Right lobe of liver (tissue), 6 donors: ENCODE data around the gene WWC2. TPM values are rescaled to one million over a fixed set of nuclear protein-coding genes. Genes with fewer than 3 reads are reported as not detected.

Experiments
- ATAC-seq, 4 donors: fragments of 200-7000 bp; cut with Tn5 transposase; one replicate each; pipeline ENCODE4 v1.9.1; 2020; ENCODE audit warnings: mild to moderate bottlenecking in 4 of 4, moderate library complexity in 4 of 4
- DNase-seq, 3 donors: peaks; one replicate each; pipeline ENCODE4 v3.0.0-alpha.2; 2020
- H3K27ac ChIP-seq, 3 donors: fragments of 200-600 bp; one replicate each; pipeline ENCODE4 v1.8.0; 2022
- H3K27me3 ChIP-seq, 2 donors: fragments of 200-600 bp; one replicate each; pipeline ENCODE4 v1.8.0; 2022
- H3K36me3 ChIP-seq, 4 donors: fragments of 200-600 bp; sonication (generic) in 1 of 4; one replicate each; pipeline versions ENCODE4 v1.5.1 to v1.8.0; 2017 to 2022; ENCODE audit warnings: control low read depth in 1 of 4
- H3K4me1 ChIP-seq, 4 donors: fragments of 200-600 bp; sonication (generic) in 1 of 4; one replicate each; pipeline versions ENCODE4 v1.5.1 to v1.8.0; 2017 to 2022; ENCODE audit warnings: control low read depth in 1 of 4
- H3K4me3 ChIP-seq, 3 donors: fragments of 200-600 bp; one replicate each; pipeline ENCODE4 v1.8.0; 2022
- H3K9me3 ChIP-seq, 4 donors: fragments of 200-600 bp; sonication (generic) in 1 of 4; one replicate each; pipeline versions ENCODE4 v1.5.1 to v1.8.0; 2017 to 2022; ENCODE audit warnings: control low read depth in 1 of 4
- POLR2A ChIP-seq: fragments of 450-650 bp; IDR thresholded peaks from one replicate; pipeline ENCODE4 v1.6.1; 2017; ENCODE audit warnings: antibody characterized with exemption, mild to moderate bottlenecking
- WGBS: methylation state at CpG from one replicate; pipeline ENCODE4 v1.1.6; 2018; ENCODE audit warnings: low coverage, low lambda C conversion rate; ENCODE audit not compliant: insufficient coverage; ENCODE audit errors: missing lambda C conversion rate; 5-methylcytosine and 5-hydroxymethylcytosine counted together
- intact Hi-C, 2 donors: fragments of 100-400 bp; cut with DNase I; formaldehyde crosslinking; loops; one replicate each; pipeline versions ENCODE4 v1.11.2 to v1.14.1; 2022
- total RNA-seq, 6 experiments: library from RNA; depleted of rRNA in 2 of 6; stranded (reverse); fragments of >200 nt in 2 of 6; fragmentation: NEBNext Ultra II Directional in 3 of 6; extraction: Animal tissue kit (Norgen Biotek cat#: 25700) in 3 of 6; gene quantifications; one replicate each; pipeline versions ENCODE4 v1.1.0 to v1.2.4, GENCODE V29; 2016 to 2023
- TF ChIP-seq, protein P1 (sequence below), 4 donors: fragments of 200-600 bp in 3 of 4; fragments of 450-650 bp in 1 of 4; IDR thresholded peaks; one replicate each; pipeline versions ENCODE4 v1.5.1 to v1.8.0; 2016 to 2022; ENCODE audit warnings: antibody characterized with exemption in 4 of 4, mild to moderate bottlenecking in 2 of 4
- donor health status: DM: no; HTN: yes; CAD: no.
- donor health status: DM: no; HTN: no; CAD: no.
- donor health status: DM: no; HTN: no; CAD: no.
- donor health status: DM: no; HTN: yes; CAD: no.
- donor health status: DM: no; HTN: yes; CAD: no.

WWC2 gene
- total RNA-seq, 6 experiments from 2014 or later, result 19.5 to 48.9 (median 34.4) TPM

DNA sequence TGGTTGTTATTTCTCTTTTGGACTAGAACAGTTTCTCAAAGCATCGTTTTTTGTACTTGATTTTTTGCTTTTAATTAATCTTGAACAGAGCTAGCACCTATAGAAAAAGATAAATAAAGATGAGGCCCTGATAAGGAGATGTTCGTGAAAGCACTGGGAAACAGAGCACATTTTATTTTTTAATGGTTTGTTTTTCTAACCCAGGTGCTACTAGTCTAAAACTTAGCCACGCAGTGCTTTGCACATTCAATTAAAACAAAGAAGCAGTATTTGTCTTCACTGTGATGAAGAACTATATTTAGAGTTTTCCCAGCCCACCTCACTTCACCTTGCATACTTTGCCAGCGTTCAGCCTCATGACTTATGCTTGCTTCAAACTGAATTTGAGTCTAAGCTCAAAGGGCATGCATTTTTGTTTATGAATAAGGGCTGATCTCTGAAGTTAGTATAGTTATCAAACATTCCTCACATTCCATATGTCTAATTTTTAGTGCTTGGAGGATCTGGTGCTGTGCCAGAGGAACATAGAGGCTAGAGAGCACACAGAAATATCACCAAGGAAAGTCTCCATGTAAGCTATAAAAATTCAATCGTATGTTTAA is 76.7 kb downstream of the WWC2 start:
- TF ChIP-seq, protein P1, sequence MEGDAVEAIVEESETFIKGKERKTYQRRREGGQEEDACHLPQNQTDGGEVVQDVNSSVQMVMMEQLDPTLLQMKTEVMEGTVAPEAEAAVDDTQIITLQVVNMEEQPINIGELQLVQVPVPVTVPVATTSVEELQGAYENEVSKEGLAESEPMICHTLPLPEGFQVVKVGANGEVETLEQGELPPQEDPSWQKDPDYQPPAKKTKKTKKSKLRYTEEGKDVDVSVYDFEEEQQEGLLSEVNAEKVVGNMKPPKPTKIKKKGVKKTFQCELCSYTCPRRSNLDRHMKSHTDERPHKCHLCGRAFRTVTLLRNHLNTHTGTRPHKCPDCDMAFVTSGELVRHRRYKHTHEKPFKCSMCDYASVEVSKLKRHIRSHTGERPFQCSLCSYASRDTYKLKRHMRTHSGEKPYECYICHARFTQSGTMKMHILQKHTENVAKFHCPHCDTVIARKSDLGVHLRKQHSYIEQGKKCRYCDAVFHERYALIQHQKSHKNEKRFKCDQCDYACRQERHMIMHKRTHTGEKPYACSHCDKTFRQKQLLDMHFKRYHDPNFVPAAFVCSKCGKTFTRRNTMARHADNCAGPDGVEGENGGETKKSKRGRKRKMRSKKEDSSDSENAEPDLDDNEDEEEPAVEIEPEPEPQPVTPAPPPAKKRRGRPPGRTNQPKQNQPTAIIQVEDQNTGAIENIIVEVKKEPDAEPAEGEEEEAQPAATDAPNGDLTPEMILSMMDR (IDR thresholded peaks at IDR 0.05), result no peak
- TF ChIP-seq POLR2A, result no peak
- H3K9me3 ChIP-seq, result no peaks in the 10 kb centered on the region
- H3K27me3 ChIP-seq, result no peaks in the 10 kb centered on the region
- DNase-seq (no peak), ATAC-seq (no peak)
- no peak overlapping the region for H3K27ac ChIP-seq
- intact Hi-C loops, result no loop called here
- H3K4me1 ChIP-seq, result peaks cover 0 to 30% (median 9%) of the 10 kb centered on the region in 4 donors
- 46% methylated on average over 5 of the region's 5 CpGs for WGBS
- no peaks in the 10 kb centered on the region for H3K36me3 ChIP-seq
- H3K4me3 ChIP-seq, result no peak overlapping the region

DNA sequence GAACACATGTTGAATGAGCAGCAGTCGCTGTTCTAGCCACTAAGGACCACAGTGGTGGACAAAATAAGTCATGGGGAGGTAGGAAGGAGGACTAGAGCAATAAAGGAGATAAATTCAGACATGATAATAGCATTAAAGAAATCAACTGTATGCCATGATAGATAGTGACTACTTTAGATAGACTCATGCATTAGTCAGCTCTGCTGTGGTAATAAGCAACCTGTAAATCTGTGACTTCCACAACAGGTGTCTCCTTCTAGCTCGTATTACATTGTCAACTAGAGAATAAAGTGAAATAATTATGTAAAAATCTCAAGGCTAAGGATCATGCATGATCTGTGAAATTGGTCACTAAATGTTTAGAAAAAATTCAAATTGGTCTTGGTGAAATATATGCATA is 77.9 kb downstream of the WWC2 start:
- no peaks in the 10 kb centered on the region for H3K27me3 ChIP-seq
- H3K4me3 ChIP-seq, result no peak overlapping the region
- H3K36me3 ChIP-seq, result no peaks in the 10 kb centered on the region
- no peak for ATAC-seq
- no peak for DNase-seq
- H3K27ac ChIP-seq, result no peak overlapping the region
- H3K9me3 ChIP-seq, result no peaks in the 10 kb centered on the region
- intact Hi-C loops, result no loop called here
- WGBS, result 75% methylated on average over 2 of the region's 2 CpGs
- TF ChIP-seq, protein P1 (IDR thresholded peaks at IDR 0.05), result no peak
- no peak for TF ChIP-seq POLR2A
- peaks cover 0 to 21% (median 9%) of the 10 kb centered on the region in 4 donors for H3K4me1 ChIP-seq

DNA sequence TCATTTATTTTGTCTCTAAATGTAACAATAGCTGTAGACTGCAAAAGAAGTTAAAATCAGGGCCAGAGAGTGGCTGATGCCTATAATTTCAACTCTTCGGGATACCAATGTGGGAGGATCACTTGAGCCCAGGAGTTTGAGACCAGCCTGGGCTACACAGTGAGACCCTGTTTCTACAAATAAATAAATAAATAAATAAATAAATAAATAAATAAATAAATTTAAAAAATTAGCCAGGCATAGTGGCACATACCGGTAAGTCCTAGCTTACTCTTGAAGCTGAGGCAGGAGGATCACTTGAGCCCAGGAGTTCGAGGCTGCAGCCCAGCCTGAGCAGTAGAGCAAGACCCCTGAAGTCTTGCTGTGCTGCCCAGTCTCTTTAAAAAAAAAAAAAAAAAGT is 79.1 kb downstream of the WWC2 start:
- no peak for TF ChIP-seq POLR2A
- TF ChIP-seq, protein P1 (IDR thresholded peaks at IDR 0.05), result no peak
- intact Hi-C loops, result no loop called here
- ATAC-seq, result no peak
- H3K4me3 ChIP-seq, result no peak overlapping the region
- peaks cover 0 to 9% (median 3%) of the 10 kb centered on the region in 4 donors for H3K4me1 ChIP-seq
- no peak for DNase-seq
- H3K36me3 ChIP-seq, result no peaks in the 10 kb centered on the region
- WGBS, result 36% methylated on average over 3 of the region's 3 CpGs
- H3K27ac ChIP-seq, result no peak overlapping the region
- no peaks in the 10 kb centered on the region for H3K27me3 ChIP-seq
- no peaks in the 10 kb centered on the region for H3K9me3 ChIP-seq

DNA sequence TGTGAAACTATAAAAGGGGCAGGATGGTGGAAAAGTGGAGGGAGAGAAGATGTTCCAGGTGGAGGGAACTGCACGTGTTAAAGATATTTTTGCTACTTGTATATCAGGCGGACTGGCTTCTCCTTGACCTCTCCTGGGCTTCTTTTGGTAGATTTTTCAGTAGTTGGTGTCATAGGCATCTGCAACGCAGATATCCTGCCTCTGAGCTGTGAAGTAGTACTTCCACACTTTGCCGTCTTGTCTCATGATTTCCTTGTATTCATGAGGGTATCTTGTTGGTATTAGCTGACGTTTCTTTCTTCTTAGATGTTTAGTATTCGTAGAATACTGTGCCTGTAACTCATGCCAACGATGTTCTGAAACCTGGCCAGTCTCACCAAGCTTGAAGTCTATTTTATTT is 81.0 kb downstream of the WWC2 start:
- intact Hi-C loops, result no loop called here
- no peak for ATAC-seq
- H3K36me3 ChIP-seq, result no peaks in the 10 kb centered on the region
- H3K4me1 ChIP-seq, result peaks cover 0 to 6% (median 0%) of the 10 kb centered on the region in 4 donors
- H3K9me3 ChIP-seq, result no peaks in the 10 kb centered on the region
- TF ChIP-seq, protein P1 (IDR thresholded peaks at IDR 0.05), result no peak
- no peak for TF ChIP-seq POLR2A
- H3K4me3 ChIP-seq, result no peak overlapping the region
- no peak for DNase-seq
- H3K27ac ChIP-seq, result no peak overlapping the region
- no peaks in the 10 kb centered on the region for H3K27me3 ChIP-seq
- 74% methylated on average over 7 of the region's 7 CpGs for WGBS
